Left lung (tissue), 10 donors: ENCODE data around the gene CAMTA1. TPM values are rescaled to one million over a fixed set of nuclear protein-coding genes. Genes with fewer than 3 reads are reported as not detected.
"Not testable (repeated sequence)": the region's sequence is repeated elsewhere in the genome, so short reads cannot be mapped to it uniquely, and the experiment has no call there.

Experiments
- ATAC-seq: fragments of 200-7000 bp; cut with Tn5 transposase; one replicate; pipeline ENCODE4 v1.9.1; 2020; ENCODE audit warnings: moderate library complexity
- DNase-seq, 4 donors: peaks; one replicate each; pipeline ENCODE4 v3.0.0-alpha.2; 2013 to 2020
- H3K27ac ChIP-seq, 2 donors: fragments of 200-600 bp; sonication (generic) in 1 of 2; one replicate each; pipeline versions ENCODE4 v1.5.0 to v1.8.0; 2020 to 2021
- H3K27me3 ChIP-seq, 2 donors: fragments of 200-600 bp; sonication (generic) in 1 of 2; one replicate each; pipeline versions ENCODE4 v1.5.0 to v1.8.0; 2020 to 2021
- H3K36me3 ChIP-seq, 2 donors: fragments of 200-600 bp; sonication (generic) in 1 of 2; one replicate each; pipeline versions ENCODE4 v1.5.0 to v1.8.0; 2020 to 2021
- H3K4me1 ChIP-seq, 2 donors: fragments of 200-600 bp; one replicate each; pipeline ENCODE4 v1.8.0; 2021
- H3K4me3 ChIP-seq, 2 donors: fragments of 200-600 bp; sonication (generic) in 1 of 2; one replicate each; pipeline versions ENCODE4 v1.5.0 to v1.8.0; 2020 to 2021; ENCODE audit warnings: mild to moderate bottlenecking in 1 of 2
- H3K9me3 ChIP-seq, 2 donors: fragments of 200-600 bp; sonication (generic) in 1 of 2; one replicate each; pipeline versions ENCODE4 v1.5.0 to v1.8.0; 2020 to 2021
- intact Hi-C, 2 donors: fragments of 100-400 bp; cut with DNase I; formaldehyde crosslinking; loops; one replicate each; pipeline versions ENCODE4 v1.11.2 to v1.14.2; 2022
- polyA plus RNA-seq, 6 donors: library from polyadenylated mRNA; unstranded; fragments of 120-200 nt; gene quantifications; one replicate each; pipeline ENCODE4 v1.2.1, GENCODE V29; 2013; ENCODE audit not compliant: insufficient read length in 6 of 6
- total RNA-seq, 2 donors: library from RNA; stranded (reverse); fragmentation: NEBNext Ultra II Directional; extraction: Animal tissue kit (Norgen Biotek cat#: 25700); gene quantifications; one replicate each; pipeline ENCODE4 v1.2.1, GENCODE V29; 2021
- TF ChIP-seq, protein P1 (sequence below), 2 donors: fragments of 200-600 bp; sonication (generic) in 1 of 2; IDR thresholded peaks; one replicate each; pipeline versions ENCODE4 v1.5.0 to v1.8.0; 2021; ENCODE audit warnings: antibody characterized with exemption in 2 of 2
- donor health status: DM: no; HTN: yes; CAD: no.
- donor health status: DM: no; HTN: no; CAD: no.

The CAMTA1 gene
- total and polyA plus RNA-seq, 8 donors: 42.7 to 69.1 (median 49.4) TPM

DNA sequence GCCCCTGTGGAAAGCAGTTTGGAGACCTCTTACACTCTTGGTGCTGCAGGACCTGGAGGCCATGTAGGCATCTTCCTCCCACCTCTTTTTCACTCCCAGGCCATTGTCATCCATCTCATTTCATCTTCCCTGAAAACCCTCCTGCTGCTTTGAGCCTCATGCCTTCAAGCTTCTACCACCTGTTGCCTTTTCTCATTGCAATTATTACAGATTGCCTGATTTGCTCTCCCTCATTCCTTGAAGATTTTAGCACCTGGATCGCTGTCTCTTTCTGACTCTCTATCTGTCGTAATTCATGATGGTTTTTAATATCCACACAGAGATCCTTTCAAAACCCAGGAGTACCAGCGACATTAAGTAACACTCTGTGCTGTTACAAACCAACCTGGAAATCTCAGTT is 350.2 kb downstream of the CAMTA1 start:
- TF ChIP-seq, protein P1, sequence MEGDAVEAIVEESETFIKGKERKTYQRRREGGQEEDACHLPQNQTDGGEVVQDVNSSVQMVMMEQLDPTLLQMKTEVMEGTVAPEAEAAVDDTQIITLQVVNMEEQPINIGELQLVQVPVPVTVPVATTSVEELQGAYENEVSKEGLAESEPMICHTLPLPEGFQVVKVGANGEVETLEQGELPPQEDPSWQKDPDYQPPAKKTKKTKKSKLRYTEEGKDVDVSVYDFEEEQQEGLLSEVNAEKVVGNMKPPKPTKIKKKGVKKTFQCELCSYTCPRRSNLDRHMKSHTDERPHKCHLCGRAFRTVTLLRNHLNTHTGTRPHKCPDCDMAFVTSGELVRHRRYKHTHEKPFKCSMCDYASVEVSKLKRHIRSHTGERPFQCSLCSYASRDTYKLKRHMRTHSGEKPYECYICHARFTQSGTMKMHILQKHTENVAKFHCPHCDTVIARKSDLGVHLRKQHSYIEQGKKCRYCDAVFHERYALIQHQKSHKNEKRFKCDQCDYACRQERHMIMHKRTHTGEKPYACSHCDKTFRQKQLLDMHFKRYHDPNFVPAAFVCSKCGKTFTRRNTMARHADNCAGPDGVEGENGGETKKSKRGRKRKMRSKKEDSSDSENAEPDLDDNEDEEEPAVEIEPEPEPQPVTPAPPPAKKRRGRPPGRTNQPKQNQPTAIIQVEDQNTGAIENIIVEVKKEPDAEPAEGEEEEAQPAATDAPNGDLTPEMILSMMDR (IDR thresholded peaks at IDR 0.05): no peak
- H3K4me1 ChIP-seq: no peaks in the 10 kb centered on the region
- no peak for DNase-seq
- no peaks in the 10 kb centered on the region for H3K9me3 ChIP-seq
- intact Hi-C loops: no loop called here
- H3K4me3 ChIP-seq: no peak overlapping the region
- H3K27ac ChIP-seq: no peak overlapping the region
- H3K27me3 ChIP-seq: no peaks in the 10 kb centered on the region
- ATAC-seq: no peak
- no peaks in the 10 kb centered on the region for H3K36me3 ChIP-seq

DNA sequence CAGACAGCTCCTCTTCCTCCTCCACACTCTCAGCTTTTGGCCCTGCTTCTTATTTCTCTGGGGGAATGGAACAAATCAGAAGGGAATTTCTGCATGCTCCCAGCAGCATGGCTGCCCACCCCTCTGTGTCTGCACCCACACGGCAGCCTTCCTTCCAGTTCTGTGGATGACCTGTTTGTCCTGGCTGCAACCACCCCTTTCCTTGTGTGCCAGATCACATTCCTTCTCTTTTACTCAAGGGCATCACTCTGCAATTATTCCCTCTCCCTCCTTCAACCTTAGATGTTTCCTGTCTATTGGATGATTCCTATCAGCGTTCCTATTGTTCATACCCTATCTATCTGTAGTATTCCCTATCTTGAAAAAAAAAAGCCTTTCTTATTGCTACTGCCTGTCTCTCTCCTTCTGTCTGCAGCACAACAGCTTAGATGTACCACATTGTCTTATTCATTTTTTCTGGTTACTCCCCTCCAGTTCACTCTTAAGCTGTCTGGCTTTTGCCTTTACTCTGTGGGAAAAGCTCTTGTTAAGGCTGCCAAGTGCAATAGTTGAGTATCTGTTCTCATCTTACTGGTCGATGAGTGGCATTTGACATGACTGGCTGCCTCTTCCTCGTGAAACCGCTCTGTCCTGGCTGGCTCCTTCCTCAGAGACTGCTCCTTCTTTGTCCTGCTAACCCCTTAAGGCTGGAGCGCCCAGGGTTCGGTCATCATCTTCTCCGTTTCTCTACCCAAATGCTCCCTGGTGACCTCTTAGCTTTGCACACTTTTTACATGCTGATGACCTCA is 351.1 kb downstream of the CAMTA1 start:
- Histone ChIP-seq H3K4me3 (no peak overlapping the region), H3K27me3 (no peaks in the 10 kb centered on the region), H3K9me3 (no peaks in the 10 kb centered on the region), H3K27ac (no peak overlapping the region), H3K36me3 (no peaks in the 10 kb centered on the region), H3K4me1 (no peaks in the 10 kb centered on the region)
- DNase-seq (no peak), ATAC-seq (no peak)
- TF ChIP-seq, protein P1 (IDR thresholded peaks at IDR 0.05): no peak
- intact Hi-C loops: no loop called here

DNA sequence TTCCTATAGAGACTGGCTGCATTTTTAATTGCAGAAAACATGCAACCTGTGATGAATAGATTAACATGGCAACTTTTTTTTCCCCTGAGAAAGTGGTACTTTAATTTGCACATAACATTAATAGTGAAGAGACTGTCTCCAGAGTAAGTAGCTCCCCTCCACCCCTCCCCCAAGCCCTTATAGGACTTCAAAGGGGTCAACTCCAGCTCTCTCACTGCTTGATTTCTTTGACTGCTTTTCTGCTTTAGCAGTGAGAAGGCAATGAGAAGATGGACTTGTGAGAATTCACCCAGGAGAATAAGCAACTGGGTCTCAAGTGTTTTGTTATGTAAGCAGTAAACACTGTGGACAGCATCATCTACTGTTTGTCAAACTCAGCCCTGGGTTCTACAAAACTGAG is 355.0 kb downstream of the CAMTA1 start:
- no peak for ATAC-seq
- DNase-seq: no peak
- TF ChIP-seq, protein P1 (IDR thresholded peaks at IDR 0.05): no peak
- H3K27ac ChIP-seq: no peak overlapping the region
- no peak overlapping the region for H3K4me3 ChIP-seq
- H3K9me3 ChIP-seq: no peaks in the 10 kb centered on the region
- intact Hi-C loops: no loop called here
- H3K36me3 ChIP-seq: no peaks in the 10 kb centered on the region
- no peaks in the 10 kb centered on the region for H3K4me1 ChIP-seq
- H3K27me3 ChIP-seq: no peaks in the 10 kb centered on the region

DNA sequence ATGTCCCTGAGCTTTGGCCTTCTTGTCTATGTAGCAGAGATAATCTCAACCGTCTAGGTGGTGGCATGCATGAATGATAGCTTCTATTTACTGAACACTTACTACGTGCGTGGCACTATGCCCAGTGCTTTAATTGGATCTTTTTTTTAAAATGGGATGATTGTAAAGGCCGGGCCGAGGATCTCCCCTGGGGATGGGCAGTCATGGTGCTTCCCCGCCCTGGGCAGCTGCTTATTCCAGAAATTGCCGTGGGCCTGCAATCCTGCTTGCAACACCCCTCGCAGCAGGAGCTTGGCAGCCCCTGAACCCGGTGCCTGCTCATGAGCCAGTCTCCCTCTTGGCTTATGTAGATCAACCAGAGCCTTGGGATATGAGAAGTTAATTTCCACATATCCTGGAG is 360.7 kb downstream of the CAMTA1 start:
- Histone ChIP-seq H3K36me3 (no peaks in the 10 kb centered on the region), H3K9me3 (no peaks in the 10 kb centered on the region), H3K4me3 (no peak overlapping the region), H3K27me3 (peaks cover 0 to 19% of the 10 kb centered on the region in 2 donors), H3K27ac (no peak overlapping the region), H3K4me1 (no peaks in the 10 kb centered on the region)
- intact Hi-C loops: no loop called here
- no peak for DNase-seq
- TF ChIP-seq, protein P1 (IDR thresholded peaks at IDR 0.05): no peak
- no peak for ATAC-seq

DNA sequence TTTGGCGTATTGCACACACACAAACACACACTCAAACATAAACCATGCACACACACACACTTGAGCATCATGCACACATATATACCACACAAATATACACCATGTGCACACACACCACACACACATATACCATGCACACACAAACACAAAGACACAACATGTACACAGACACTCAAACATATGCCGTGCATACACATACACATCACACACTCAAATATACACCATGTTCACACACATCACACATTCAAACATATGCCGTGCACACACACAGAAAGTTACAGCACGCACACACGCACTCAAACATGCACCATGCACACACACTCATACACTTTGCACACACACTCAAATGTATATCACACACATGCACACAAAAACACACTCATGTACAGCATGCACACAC is 361.5 kb downstream of the CAMTA1 start:
- TF ChIP-seq, protein P1 (IDR thresholded peaks at IDR 0.05): no peak
- intact Hi-C loops: no loop called here
- DNase-seq (no peak), ATAC-seq (no peak)
- no peaks in the 10 kb centered on the region for H3K4me1 ChIP-seq
- H3K4me3 ChIP-seq: no peak overlapping the region
- no peaks in the 10 kb centered on the region for H3K36me3 ChIP-seq
- no peaks in the 10 kb centered on the region for H3K9me3 ChIP-seq
- peaks cover 0 to 26% of the 10 kb centered on the region in 2 donors for H3K27me3 ChIP-seq
- no peak overlapping the region for H3K27ac ChIP-seq

DNA sequence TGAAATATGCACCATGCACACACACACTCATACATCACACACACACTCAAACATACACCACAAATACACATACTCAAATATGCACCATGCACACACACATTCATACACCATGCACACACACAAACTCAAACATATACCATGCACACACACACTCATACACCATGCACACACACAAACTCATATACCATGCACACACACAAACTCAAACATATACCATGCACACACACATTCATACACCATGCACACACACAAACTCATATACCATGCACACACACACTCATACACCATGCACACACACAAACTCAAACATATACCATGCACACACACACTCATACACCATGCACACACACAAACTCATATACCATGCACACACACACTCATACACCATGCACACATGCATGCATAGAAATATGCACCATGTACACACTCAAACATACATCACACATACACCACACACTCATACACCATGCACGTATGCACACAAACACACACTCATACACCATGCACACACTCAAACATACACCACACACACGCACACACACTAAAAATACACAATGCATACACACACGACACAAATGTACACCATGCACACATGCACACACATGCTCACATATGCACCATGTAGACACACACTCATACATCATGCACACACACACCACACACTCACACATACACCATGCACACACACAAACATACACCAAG is 362.5 kb downstream of the CAMTA1 start:
- H3K27ac ChIP-seq, intact Hi-C loops, H3K4me3 ChIP-seq, ATAC-seq, H3K4me1 ChIP-seq, DNase-seq, H3K36me3 ChIP-seq, H3K9me3 ChIP-seq: not testable (repeated sequence)
- H3K27me3 ChIP-seq: peaks cover 0 to 32% of the 10 kb centered on the region in 2 donors
